ENCODE data around the gene PRSS27.
"Not testable (repeated sequence)": the region's sequence is repeated elsewhere in the genome, so short reads cannot be mapped to it uniquely, and the experiment has no call there.

Gene PRSS27

GRCh38 chr16:2698103-2698870 lies 21.7 kb downstream of the PRSS27 start:
- DNase-seq (ENCODE audit: low read depth in 2 of 2, low spot score in 1 of 2) = no peak

- DNase-seq (ENCODE audit: low read depth in 2 of 2, low spot score in 1 of 2) = no peak
These were observed 22.5 kb downstream of the PRSS27 start for GRCh38 chr16:2697401-2697948.

- DNase-seq (ENCODE audit: low read depth in 2 of 2, low spot score in 1 of 2) = not testable (repeated sequence)
These were observed 23.3 kb downstream of the PRSS27 start for GRCh38 chr16:2696601-2697250.

GRCh38 chr16:2692948-2693651 lies 26.9 kb downstream of the PRSS27 start:
- DNase-seq (ENCODE audit: low read depth in 2 of 2, low spot score in 1 of 2) = no peak

GRCh38 chr16:2692251-2692947 lies 27.6 kb downstream of the PRSS27 start:
- no peak for DNase-seq (ENCODE audit: low read depth in 2 of 2, low spot score in 1 of 2)

- no peak for DNase-seq (ENCODE audit: low read depth in 2 of 2, low spot score in 1 of 2)
These were observed 28.4 kb downstream of the PRSS27 start for GRCh38 chr16:2691491-2692248.

- no peak for DNase-seq (ENCODE audit: low read depth in 2 of 2, low spot score in 1 of 2)
These were observed 29.2 kb downstream of the PRSS27 start for GRCh38 chr16:2690852-2691251.

GRCh38 chr16:2689968-2690801 lies 29.8 kb downstream of the PRSS27 start:
- DNase-seq (ENCODE audit: low read depth in 2 of 2, low spot score in 1 of 2) = no peak

GRCh38 chr16:2689422-2689821 lies 30.6 kb downstream of the PRSS27 start:
- not testable (repeated sequence) for DNase-seq (ENCODE audit: low read depth in 2 of 2, low spot score in 1 of 2)

GRCh38 chr16:2687531-2688308 lies 32.3 kb downstream of the PRSS27 start:
- no peak for DNase-seq (ENCODE audit: low read depth in 2 of 2, low spot score in 1 of 2)

GRCh38 chr16:2686912-2687507 lies 33.0 kb downstream of the PRSS27 start:
- DNase-seq (ENCODE audit: low read depth in 2 of 2, low spot score in 1 of 2) = no peak

GRCh38 chr16:2686075-2686474 lies 33.9 kb downstream of the PRSS27 start:
- not testable (repeated sequence) for DNase-seq (ENCODE audit: low read depth in 2 of 2, low spot score in 1 of 2)

GRCh38 chr16:2683041-2683440 lies 37.0 kb downstream of the PRSS27 start:
- not testable (repeated sequence) for DNase-seq (ENCODE audit: low read depth in 2 of 2, low spot score in 1 of 2)

- peak; percentile 93 to 94 for DNase-seq (ENCODE audit: low read depth in 2 of 2, low spot score in 1 of 2)
These were observed 37.6 kb downstream of the PRSS27 start, which contains the start of gene KCTD5 for GRCh38 chr16:2682209-2683021. Gene KCTD5, plus strand, starts transcription at chr16:2682523. Its CDS starts 26 bp downstream, at chr16:2682549.

GRCh38 chr16:2680360-2680759 lies 39.7 kb downstream of the PRSS27 start:
- DNase-seq (ENCODE audit: low read depth in 2 of 2, low spot score in 1 of 2) = not testable (repeated sequence)

- DNase-seq (ENCODE audit: low read depth in 2 of 2, low spot score in 1 of 2) = not testable (repeated sequence)
These were observed 40.1 kb downstream of the PRSS27 start for GRCh38 chr16:2679902-2680301.
